Osteoblast (primary cell): ENCODE data around the gene ABCB8. TPM values are rescaled to one million over a fixed set of nuclear protein-coding genes. Genes with fewer than 3 reads are reported as not detected.

Experiments
- DNase-seq: peaks from one replicate; pipeline ENCODE4 v3.0.0; 2011; ENCODE audit warnings: low spot score, mixed read lengths; ENCODE audit not compliant: insufficient read length; ENCODE audit errors: missing footprints
- H2AFZ ChIP-seq: 2 replicates; pipeline ENCODE4 v1.6.0; 2011; ENCODE audit warnings: mild to moderate bottlenecking, low read length
- H3K27ac ChIP-seq: 2 replicates; pipeline ENCODE4 v1.5.1; 2011; ENCODE audit warnings: mild to moderate bottlenecking, low read depth, low read length, moderate library complexity
- H3K27me3 ChIP-seq: 2 replicates; pipeline ENCODE4 v1.6.0; 2012; ENCODE audit warnings: mild to moderate bottlenecking, control low read depth, inconsistent platforms, low read length, moderate library complexity; ENCODE audit not compliant: insufficient read depth
- H3K36me3 ChIP-seq: 2 replicates; pipeline ENCODE4 v1.5.1; 2011; ENCODE audit warnings: mild to moderate bottlenecking, low read length, control low read depth, moderate library complexity; ENCODE audit not compliant: insufficient read depth
- H3K4me1 ChIP-seq: 2 replicates; pipeline ENCODE4 v1.5.1; 2011; ENCODE audit warnings: mild to moderate bottlenecking, low read length, control low read depth, moderate library complexity; ENCODE audit not compliant: insufficient read depth
- H3K4me2 ChIP-seq: 2 replicates; pipeline ENCODE4 v1.6.0; 2011; ENCODE audit warnings: mild to moderate bottlenecking, low read length; ENCODE audit not compliant: insufficient read depth
- H3K4me3 ChIP-seq: fragments of 200-600 bp; sonication (generic); 3 replicates; pipeline ENCODE4 v1.5.1; 2012; ENCODE audit warnings: mild to moderate bottlenecking, low read length, inconsistent platforms; ENCODE audit not compliant: insufficient read depth
- H3K79me2 ChIP-seq: 2 replicates; pipeline ENCODE4 v1.6.0; 2012; ENCODE audit warnings: mild to moderate bottlenecking, low read length, control low read depth, inconsistent platforms; ENCODE audit not compliant: insufficient read depth
- H3K9me3 ChIP-seq: 2 replicates; pipeline ENCODE4 v1.5.1; 2011; ENCODE audit warnings: low read depth, low read length, control low read depth
- H4K20me1 ChIP-seq: 2 replicates; pipeline ENCODE4 v1.6.0; 2012; ENCODE audit warnings: mild to moderate bottlenecking, low read length, control low read depth; ENCODE audit not compliant: insufficient read depth
- CTCF ChIP-seq: IDR thresholded peaks from 2 replicates; pipeline ENCODE4 v1.5.1; 2011; ENCODE audit warnings: mild to moderate bottlenecking, low read depth, low read length, moderate library complexity; ENCODE audit errors: extremely low read depth
- total RNA-seq: library from RNA; depleted of rRNA; stranded (reverse); fragments of >200 nt; gene quantifications from 2 replicates; pipeline ENCODE4 v1.2.3, GENCODE V29; 2012

The ABCB8 gene
- total RNA-seq, 1 donor, result 32.6 TPM

- peak overlapping the region; percentile 79 for H3K27ac ChIP-seq
- peak overlapping the region; percentile 79 for H3K4me2 ChIP-seq
- peaks cover 72% of the 10 kb centered on the region for H3K79me2 ChIP-seq
- no peaks in the 10 kb centered on the region for H3K27me3 ChIP-seq
- H3K4me3 ChIP-seq, result peak overlapping the region; percentile 91
- peaks cover 50% of the 10 kb centered on the region for H4K20me1 ChIP-seq
- DNase-seq, result peak; percentile 92
- H3K4me1 ChIP-seq, result peaks cover 29% of the 10 kb centered on the region
- no peaks in the 10 kb centered on the region for H3K9me3 ChIP-seq
- H3K36me3 ChIP-seq, result peaks cover 7% of the 10 kb centered on the region
- TF ChIP-seq CTCF, result no peak
- H2AFZ ChIP-seq, result peak overlapping the region; percentile 78
Measured at GRCh38 chr7:151088856-151089699, 60.8 kb downstream of the ABCB8 start.

- peak; percentile 78 for DNase-seq
- Histone ChIP-seq H3K36me3 (peaks cover 7% of the 10 kb centered on the region), H3K4me1 (peaks cover 29% of the 10 kb centered on the region), H3K4me2 (peak overlapping the region; percentile 79), H3K79me2 (peaks cover 82% of the 10 kb centered on the region), H3K4me3 (peak overlapping the region; percentile 91), H2AFZ (no peak overlapping the region), H3K9me3 (no peaks in the 10 kb centered on the region), H3K27me3 (no peaks in the 10 kb centered on the region), H3K27ac (peak overlapping the region; percentile 79), H4K20me1 (peaks cover 60% of the 10 kb centered on the region)
- TF ChIP-seq CTCF, result no peak
Measured at GRCh38 chr7:151089893-151090730, 61.9 kb downstream of the ABCB8 start.

DNA sequence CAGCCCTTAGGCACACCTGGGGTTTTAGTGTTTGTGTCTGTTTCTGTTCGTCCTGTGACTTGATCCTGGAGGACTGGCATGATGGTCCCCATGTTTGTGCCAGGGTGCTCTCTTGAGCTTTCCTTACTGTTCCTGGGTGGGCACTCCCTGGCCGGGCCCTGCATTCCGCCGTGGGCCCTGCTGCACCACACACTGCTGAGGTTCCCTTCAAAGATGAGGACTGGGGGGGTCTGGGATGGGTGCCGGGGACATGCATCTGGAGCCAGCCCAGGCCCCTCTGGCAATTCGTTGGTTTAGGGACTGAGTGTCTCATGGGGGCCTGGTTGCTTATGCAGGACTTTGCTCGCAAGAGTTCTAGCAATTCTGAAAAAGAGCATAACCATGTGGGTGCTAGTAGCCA is 62.8 kb downstream of the ABCB8 start:
- TF ChIP-seq CTCF, result no peak
- Histone ChIP-seq H3K79me2 (peaks cover 91% of the 10 kb centered on the region), H3K4me3 (no peak overlapping the region), H3K4me2 (no peak overlapping the region), H3K36me3 (peaks cover 7% of the 10 kb centered on the region), H2AFZ (no peak overlapping the region), H4K20me1 (peaks cover 69% of the 10 kb centered on the region), H3K4me1 (peaks cover 24% of the 10 kb centered on the region), H3K9me3 (no peaks in the 10 kb centered on the region), H3K27ac (no peak overlapping the region), H3K27me3 (no peaks in the 10 kb centered on the region)
- DNase-seq, result peak; percentile 80

GRCh38 chr7:151091431-151091830 is 63.2 kb downstream of the ABCB8 start:
- TF ChIP-seq CTCF, result peak; percentile 55
- H3K9me3 ChIP-seq, result no peaks in the 10 kb centered on the region
- H3K4me2 ChIP-seq, result no peak overlapping the region
- no peak overlapping the region for H3K4me3 ChIP-seq
- H3K27ac ChIP-seq, result no peak overlapping the region
- no peaks in the 10 kb centered on the region for H3K27me3 ChIP-seq
- H2AFZ ChIP-seq, result no peak overlapping the region
- peaks cover 7% of the 10 kb centered on the region for H3K36me3 ChIP-seq
- DNase-seq, result no peak
- peaks cover 72% of the 10 kb centered on the region for H4K20me1 ChIP-seq
- peaks cover 94% of the 10 kb centered on the region for H3K79me2 ChIP-seq
- H3K4me1 ChIP-seq, result peaks cover 24% of the 10 kb centered on the region
